MM.1S (cell line): ENCODE data around the gene RFFL.

Experiments
- CTCF ChIP-seq: fragments of 300-600 bp; sonication (generic); IDR thresholded peaks from 2 replicates; pipeline ENCODE4 v1.5.1; 2016; ENCODE audit warnings: antibody characterized with exemption, low read length, mixed read lengths
- EZH2phosphoT487 ChIP-seq: fragments of 300-600 bp; sonication (generic); IDR thresholded peaks from 2 replicates; pipeline ENCODE4 v1.6.1; 2018; ENCODE audit warnings: antibody characterized with exemption, low read length

- TF ChIP-seq CTCF (no peak), EZH2phosphoT487 (no peak)
Observed at GRCh38 chr17:35030780-35031179, 32.7 kb downstream of the RFFL start.
